Ectodermal cell (in vitro differentiated cells): ENCODE results near the gene GOLGA8S.
"Not testable (repeated sequence)": the region's sequence is repeated elsewhere in the genome, so short reads cannot be mapped to it uniquely, and the experiment has no call there.

Source experiments
- H3K27ac ChIP-seq: 2 replicates; pipeline ENCODE4 v1.7.0; 2013; ENCODE audit warnings: mild to moderate bottlenecking, low read depth, low read length; ENCODE audit not compliant: insufficient read depth, poor library complexity, severe bottlenecking
- H3K27me3 ChIP-seq: 2 replicates; pipeline ENCODE4 v1.7.0; 2013; ENCODE audit warnings: mild to moderate bottlenecking, low read length; ENCODE audit not compliant: insufficient read depth, control insufficient read depth, poor library complexity, severe bottlenecking
- H3K36me3 ChIP-seq: one replicate; pipeline ENCODE4 v1.7.0; 2013; ENCODE audit warnings: low read length; ENCODE audit not compliant: control insufficient read depth, insufficient read depth
- H3K4me1 ChIP-seq: one replicate; pipeline ENCODE4 v1.7.0; 2013; ENCODE audit warnings: low read length; ENCODE audit not compliant: control insufficient read depth, insufficient read depth
- H3K4me3 ChIP-seq: 2 replicates; pipeline ENCODE4 v1.7.0; 2013; ENCODE audit warnings: low read depth, low read length, control low read depth; ENCODE audit not compliant: insufficient read depth
- H3K9me3 ChIP-seq: 2 replicates; pipeline ENCODE4 v1.7.0; 2013; ENCODE audit warnings: mild to moderate bottlenecking, low read length, moderate library complexity; ENCODE audit not compliant: control insufficient read depth
- WGBS, 2 experiments: methylation state at CpG; one replicate each; pipeline ENCODE4 v1.1.7; 2013; ENCODE audit warnings: missing lambda C conversion rate in 2 of 2; 5-methylcytosine and 5-hydroxymethylcytosine counted together

The GOLGA8S gene

DNA sequence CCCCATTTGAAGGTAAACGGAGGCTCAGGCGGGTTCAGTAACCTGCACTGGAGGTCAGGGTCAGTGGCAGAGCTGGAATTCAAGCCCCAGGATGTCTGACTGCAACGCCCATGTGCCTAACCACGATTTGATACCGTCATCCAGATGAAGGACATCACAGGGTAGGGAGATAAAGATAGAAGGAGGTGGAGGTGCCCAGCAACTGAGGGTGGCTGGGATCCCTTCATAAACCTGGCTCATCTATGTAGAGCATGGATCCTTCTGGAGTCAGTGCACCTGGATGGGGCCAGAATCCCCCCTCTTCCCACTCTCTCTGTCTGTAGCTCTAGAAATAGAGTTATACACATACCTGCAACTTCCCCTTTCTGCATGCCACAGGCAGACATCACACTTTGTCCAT is 41.3 kb downstream of the GOLGA8S start:
- Histone ChIP-seq H3K4me1 (no peaks in the 10 kb centered on the region), H3K36me3 (no peaks in the 10 kb centered on the region), H3K4me3 (no peak overlapping the region), H3K27ac (no peak overlapping the region), H3K9me3 (no peaks in the 10 kb centered on the region), H3K27me3 (no peaks in the 10 kb centered on the region)
- WGBS, 2 experiments: 75 to 76% methylated on average over 5 of the region's 5 CpGs

GRCh38 chr15:23397779-23398178 is 43.2 kb downstream of the GOLGA8S start:
- no peak overlapping the region for H3K27ac ChIP-seq
- WGBS, 2 experiments: 89 to 94% methylated on average over 7 of the region's 7 CpGs
- no peaks in the 10 kb centered on the region for H3K4me1 ChIP-seq
- no peak overlapping the region for H3K4me3 ChIP-seq
- no peaks in the 10 kb centered on the region for H3K36me3 ChIP-seq
- H3K9me3 ChIP-seq: no peaks in the 10 kb centered on the region
- H3K27me3 ChIP-seq: no peaks in the 10 kb centered on the region

DNA sequence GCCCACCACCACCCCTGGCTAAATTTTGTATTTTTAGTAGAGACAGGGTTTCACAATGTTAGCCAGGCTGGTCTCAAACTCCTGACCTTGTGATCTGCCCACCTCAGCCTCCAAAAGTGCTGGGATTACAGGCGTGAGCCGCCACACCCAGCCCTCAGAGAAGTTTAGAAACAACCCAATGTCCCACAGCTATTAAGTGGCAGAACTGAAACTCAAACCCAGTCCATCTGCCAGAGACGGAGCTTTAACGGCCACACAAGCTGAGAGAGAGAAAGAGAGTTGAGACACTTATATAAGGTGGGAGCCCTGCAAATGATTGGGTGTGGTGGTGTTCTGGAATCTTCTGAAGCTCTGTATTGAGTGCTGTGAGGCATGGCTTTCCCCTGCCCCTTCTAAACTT is 43.8 kb downstream of the GOLGA8S start:
- H3K27me3 ChIP-seq, H3K9me3 ChIP-seq, H3K36me3 ChIP-seq, H3K4me3 ChIP-seq, H3K4me1 ChIP-seq, H3K27ac ChIP-seq: not testable (repeated sequence)
- WGBS, 2 experiments: 94% methylated on average over 4 of the region's 4 CpGs

DNA sequence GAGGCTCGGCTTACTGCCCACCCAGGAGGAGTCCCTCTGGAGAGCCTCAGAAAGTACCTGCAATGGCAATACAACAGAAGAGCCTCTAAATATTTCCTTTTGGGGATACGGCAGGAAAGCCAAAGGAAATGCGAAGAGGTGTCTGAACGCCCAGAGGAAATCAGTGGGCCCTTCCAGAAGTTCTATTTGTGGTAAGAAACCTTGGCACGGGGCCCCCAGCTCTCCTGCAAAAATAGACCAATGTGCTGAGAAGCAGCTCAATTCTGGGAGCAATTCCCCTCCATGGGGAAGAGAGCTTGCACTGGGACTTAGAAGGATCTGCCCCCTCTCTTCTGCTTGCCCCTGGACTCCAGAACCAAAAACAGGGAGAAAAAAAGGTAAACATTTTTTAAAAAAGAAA is 44.7 kb downstream of the GOLGA8S start:
- H3K9me3 ChIP-seq, H3K4me3 ChIP-seq, H3K36me3 ChIP-seq, H3K27me3 ChIP-seq, H3K27ac ChIP-seq, H3K4me1 ChIP-seq: not testable (repeated sequence)
- WGBS, 2 experiments: 87 to 88% methylated on average over 5 of the region's 5 CpGs

DNA sequence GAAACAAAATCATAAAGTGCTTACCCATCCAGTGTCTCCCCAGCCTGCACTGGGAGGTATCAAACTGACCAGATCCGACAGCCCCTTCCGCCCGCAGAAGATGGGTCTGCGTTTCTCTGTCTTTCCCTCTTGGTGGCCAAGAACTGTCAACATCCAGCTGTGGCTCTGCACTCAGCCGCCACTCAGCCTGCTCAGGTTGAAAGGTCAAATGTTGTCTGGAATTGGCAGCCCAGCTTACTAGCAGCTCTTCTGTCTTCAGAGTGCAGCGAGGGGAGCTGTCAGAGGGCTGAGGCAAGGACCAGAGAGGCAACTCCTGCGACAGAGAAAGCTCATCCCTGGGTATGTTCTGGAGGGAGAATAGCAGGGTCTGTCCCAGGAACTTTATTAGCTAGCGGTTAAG is 47.1 kb downstream of the GOLGA8S start:
- WGBS, 2 experiments: 70 to 78% methylated on average over 8 of the region's 8 CpGs
- H3K27ac ChIP-seq: no peak overlapping the region
- no peaks in the 10 kb centered on the region for H3K4me1 ChIP-seq
- H3K9me3 ChIP-seq: no peaks in the 10 kb centered on the region
- no peaks in the 10 kb centered on the region for H3K27me3 ChIP-seq
- H3K4me3 ChIP-seq: no peak overlapping the region
- H3K36me3 ChIP-seq: no peaks in the 10 kb centered on the region

DNA sequence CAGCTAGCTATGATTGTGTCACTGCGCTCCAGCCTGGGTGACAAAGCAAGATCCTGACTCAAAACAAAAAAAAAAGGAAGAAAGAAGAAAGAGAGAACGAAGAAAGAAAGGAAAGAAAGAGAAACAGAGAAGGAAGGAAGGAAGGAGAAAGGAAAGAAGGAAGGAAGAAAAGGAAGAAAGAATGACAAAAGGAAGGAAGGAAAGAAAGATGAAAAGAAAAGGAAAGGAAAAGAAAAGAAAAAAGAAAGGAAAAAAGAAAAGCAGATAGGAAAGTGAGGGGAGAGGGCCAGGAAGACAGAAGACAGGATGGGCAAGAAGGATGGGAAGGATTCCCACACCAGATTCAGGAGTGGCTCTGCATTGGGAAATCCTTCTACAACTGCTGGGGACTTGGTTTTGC is 47.6 kb downstream of the GOLGA8S start:
- Histone ChIP-seq H3K27ac (no peak overlapping the region), H3K36me3 (no peaks in the 10 kb centered on the region), H3K27me3 (no peaks in the 10 kb centered on the region), H3K4me1 (no peaks in the 10 kb centered on the region), H3K4me3 (no peak overlapping the region), H3K9me3 (no peaks in the 10 kb centered on the region)
- WGBS, 2 experiments: 73 to 76% methylated on average over 2 of the region's 2 CpGs

DNA sequence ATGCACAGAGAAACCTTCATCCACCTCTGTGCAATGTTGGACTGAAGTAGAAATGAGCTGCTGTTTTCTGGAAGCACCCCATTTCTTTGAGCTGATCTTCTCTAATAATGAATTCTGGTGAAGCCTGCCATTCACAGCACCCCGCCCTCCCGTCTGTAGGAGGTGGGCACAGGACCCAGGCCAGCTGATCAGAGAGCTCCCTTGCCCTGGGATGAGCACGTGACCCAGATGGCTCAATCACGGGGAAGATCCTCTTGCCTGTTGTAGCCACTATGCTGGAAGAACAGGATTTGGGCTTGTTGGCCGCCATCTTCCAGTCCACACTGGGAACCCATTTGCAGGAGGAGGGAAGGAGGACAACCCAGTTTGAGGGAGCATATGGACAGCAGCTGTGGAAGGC is 48.0 kb downstream of the GOLGA8S start:
- Histone ChIP-seq H3K36me3 (no peaks in the 10 kb centered on the region), H3K27ac (no peak overlapping the region), H3K4me3 (no peak overlapping the region), H3K9me3 (no peaks in the 10 kb centered on the region), H3K4me1 (no peaks in the 10 kb centered on the region), H3K27me3 (no peaks in the 10 kb centered on the region)
- 75% methylated on average over 5 of the region's 5 CpGs for WGBS, 2 experiments

- no peaks in the 10 kb centered on the region for H3K9me3 ChIP-seq
- no peaks in the 10 kb centered on the region for H3K36me3 ChIP-seq
- H3K4me1 ChIP-seq: no peaks in the 10 kb centered on the region
- no peaks in the 10 kb centered on the region for H3K27me3 ChIP-seq
- 81% methylated on average over 4 of the region's 4 CpGs for WGBS, 2 experiments
- no peak overlapping the region for H3K27ac ChIP-seq
- no peak overlapping the region for H3K4me3 ChIP-seq
Observed at GRCh38 chr15:23403550-23403949, 49.0 kb downstream of the GOLGA8S start.

DNA sequence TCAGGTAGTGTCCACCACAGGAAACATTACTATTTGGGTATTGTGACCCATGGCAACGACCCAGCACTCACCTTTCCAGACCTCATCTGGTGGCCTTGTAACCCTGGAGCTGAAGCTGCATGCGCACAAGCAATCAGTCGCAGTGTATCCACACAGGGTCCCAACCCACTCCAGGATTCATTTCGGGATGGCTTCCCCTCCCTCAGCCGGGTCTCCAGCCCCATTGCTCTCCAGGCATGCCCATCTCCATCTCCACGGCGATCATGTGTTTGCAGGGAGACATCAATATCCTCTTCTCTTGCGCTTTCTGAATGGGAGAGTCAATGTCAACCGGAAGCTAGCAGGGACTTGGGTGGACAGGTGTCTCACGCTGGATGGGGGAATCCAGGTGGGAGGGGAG is 57.3 kb downstream of the GOLGA8S start:
- no peaks in the 10 kb centered on the region for H3K9me3 ChIP-seq
- H3K4me1 ChIP-seq: no peaks in the 10 kb centered on the region
- WGBS, 2 experiments: 86 to 88% methylated on average over 10 of the region's 10 CpGs
- no peak overlapping the region for H3K4me3 ChIP-seq
- H3K27me3 ChIP-seq: no peaks in the 10 kb centered on the region
- H3K36me3 ChIP-seq: no peaks in the 10 kb centered on the region
- H3K27ac ChIP-seq: no peak overlapping the region

- not testable (repeated sequence) for H3K36me3 ChIP-seq, H3K9me3 ChIP-seq, H3K4me1 ChIP-seq, H3K4me3 ChIP-seq, H3K27me3 ChIP-seq, H3K27ac ChIP-seq
- WGBS, 2 experiments: 87 to 88% methylated on average over 5 of the region's 5 CpGs
Observed at GRCh38 chr15:23412881-23413600, 58.5 kb downstream of the GOLGA8S start.
